ENCODE results near the gene GUCD1.
"Not testable (repeated sequence)": the region's sequence is repeated elsewhere in the genome, so short reads cannot be mapped to it uniquely, and the experiment has no call there.

GUCD1 gene

DNA sequence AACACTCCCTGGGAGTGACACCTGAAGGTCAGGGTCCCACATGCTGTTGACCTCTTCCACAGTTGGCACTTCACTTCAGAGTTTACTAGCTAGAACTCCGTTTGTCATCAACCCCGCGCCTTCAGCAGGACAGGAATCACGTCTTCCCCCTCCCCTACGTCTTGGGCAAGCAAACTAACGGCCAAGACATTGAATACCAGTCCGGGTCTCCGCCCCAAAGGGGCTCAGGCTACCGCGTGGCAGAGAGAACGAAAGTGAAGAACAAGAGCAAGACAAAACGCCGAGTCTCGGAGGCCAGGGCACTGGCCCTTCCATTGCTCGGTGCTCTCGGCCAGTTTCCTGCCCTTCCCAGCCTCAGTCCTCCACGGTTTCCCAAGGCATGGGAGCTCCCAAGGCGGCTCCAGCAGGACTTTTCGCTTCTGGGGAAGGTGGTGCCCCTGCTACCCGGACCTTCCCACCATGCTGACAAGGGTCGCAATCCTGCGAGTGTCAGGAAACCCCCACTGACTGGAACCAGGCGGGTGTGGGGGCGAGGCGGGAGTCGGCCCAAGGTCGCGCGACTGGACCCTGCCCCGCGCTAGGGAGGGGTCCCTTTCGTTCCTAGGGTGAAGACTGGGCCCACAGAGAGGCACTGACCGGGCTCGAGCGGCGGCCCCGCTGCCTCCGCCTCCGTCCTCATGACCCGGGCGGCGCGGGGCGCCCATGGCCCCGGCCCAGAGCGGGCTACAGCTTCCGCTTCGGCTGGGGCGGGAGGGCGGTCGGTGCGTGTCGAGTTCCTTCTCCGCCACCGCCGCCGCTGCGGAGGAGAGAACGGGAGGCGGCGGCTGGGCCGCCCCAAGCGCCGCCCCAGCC lies at the start of gene GUCD1:
Gene GUCD1, minus strand, starts transcription at position 826 of the 852 bp plus-strand sequence. Its CDS starts 147 bp downstream, at position 679.
- peak; percentile 41 for DNase-seq

DNA sequence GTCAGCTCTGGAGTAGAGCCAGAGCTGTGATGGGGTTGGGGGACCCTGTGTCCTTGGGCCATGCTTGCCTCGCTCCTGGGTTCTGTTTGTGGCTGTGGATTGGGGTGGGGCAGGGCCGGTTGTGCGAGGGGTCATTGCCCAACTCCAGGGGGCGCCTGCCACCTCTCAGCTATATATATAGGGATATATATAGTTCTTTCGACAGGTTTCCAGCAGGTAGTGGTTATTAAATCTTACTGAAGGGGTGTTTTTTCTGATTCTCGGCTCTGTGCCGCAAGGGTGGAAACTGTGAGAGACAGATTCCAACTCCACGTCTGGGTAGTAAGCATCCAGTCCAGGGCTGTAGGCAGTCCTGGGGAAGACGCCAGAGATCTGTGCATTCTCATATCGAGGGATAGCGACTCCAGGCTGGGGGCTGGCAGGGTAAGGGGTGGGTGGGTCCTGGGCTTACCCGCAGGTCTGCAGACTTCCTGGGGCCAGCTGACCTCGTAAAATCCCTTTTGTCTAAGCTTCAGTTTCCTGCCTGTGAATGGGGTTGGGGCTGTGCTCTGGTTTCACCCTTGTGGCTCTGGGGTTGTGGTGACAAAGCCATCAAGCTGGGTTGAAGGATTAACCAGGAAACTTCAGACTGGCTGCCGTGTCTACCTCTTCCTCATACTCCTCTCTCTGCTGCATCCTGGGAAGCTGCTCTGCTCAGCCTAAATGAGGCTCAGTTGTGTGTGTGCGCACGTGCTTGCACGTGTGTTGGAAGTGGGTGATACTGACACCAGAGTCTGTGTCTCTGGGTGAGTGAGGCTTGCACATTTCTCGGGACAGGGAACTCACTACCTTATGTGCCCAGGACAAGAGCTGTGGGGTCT lies 49.1 kb upstream of the GUCD1 start:
- DNase-seq: not testable (repeated sequence)

DNA sequence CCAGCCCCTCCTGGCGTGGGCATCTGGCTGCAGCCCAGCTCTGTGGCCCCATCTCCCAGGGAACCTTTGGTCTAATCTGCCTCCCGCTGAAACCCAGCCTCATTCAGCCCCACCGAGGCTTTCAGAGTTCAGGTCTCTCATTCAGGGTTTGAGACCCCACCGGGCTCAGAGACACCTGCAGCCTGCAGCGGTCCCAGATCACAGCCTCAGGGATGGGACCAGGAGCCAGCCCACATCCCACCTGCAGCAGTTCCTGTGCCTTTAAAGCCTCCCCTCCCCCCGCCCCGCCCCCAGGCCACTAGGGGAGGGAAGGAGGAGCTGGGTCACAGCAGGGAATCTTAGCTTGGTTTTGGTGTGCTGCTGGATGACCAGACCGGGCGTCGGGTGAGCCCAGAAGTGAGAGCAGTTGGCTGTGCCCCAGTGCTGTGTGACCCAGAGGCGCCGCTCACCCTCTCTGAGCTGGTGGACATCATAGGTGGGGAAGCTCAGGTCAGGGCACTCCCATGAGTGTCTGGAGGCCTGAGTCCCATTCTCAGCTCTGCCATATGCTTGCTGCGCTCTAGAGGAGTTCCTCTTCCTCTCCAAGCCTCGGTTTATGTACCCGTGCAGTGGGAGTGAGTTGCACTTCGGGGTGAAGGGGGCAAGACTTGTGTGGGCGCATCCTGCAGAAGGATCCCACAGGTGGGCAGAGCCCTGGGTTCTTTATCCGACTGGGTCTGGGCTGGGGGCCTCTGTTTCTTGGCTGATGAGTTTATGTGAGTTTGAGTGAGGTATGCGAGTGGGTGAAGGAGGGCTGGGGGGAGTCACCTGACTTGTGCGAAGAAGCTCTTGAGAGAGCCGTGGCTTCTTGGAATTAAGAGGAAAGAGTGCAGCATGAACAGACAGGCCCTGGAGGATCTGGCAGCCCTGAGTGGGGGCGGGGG lies 48.2 kb upstream of the GUCD1 start, which contains the start of gene GGT1:
Gene GGT1, plus strand, starts transcription at position 347 of the 923 bp plus-strand sequence. CDS start 7,889 bp downstream, outside the sequence.
- not testable (repeated sequence) for DNase-seq

DNA sequence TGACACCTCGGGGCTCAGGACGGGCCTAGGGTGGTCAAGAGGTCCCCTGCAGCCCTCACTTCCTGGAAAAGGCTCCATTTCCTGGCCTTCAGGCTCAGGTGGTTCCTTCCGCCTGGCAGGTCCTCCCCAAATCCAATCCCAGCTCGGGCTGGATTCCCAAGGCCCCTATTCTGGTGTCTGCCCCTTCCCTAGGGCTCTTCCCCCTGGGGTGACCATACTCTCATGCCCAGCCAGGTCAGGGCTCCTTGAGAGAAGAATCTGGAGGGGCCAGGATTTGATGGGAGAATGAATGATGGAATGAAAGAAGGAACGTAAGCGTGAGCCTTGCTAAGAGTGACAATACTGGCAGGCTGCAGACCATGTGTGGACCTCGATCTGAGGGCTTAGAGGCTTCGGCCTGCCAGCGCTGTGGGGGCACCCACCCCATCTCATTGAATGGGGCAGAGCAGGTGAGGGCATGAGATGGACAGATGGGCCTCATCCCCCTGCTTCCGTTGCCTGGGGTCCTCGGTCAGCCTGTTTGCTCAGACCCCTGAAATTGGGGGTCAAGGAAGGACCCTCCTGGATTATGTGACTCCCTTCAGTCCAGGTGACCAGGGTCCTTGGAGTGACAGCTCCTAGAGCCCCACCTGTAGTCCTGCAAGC lies 47.3 kb upstream of the GUCD1 start:
- not testable (repeated sequence) for DNase-seq

DNA sequence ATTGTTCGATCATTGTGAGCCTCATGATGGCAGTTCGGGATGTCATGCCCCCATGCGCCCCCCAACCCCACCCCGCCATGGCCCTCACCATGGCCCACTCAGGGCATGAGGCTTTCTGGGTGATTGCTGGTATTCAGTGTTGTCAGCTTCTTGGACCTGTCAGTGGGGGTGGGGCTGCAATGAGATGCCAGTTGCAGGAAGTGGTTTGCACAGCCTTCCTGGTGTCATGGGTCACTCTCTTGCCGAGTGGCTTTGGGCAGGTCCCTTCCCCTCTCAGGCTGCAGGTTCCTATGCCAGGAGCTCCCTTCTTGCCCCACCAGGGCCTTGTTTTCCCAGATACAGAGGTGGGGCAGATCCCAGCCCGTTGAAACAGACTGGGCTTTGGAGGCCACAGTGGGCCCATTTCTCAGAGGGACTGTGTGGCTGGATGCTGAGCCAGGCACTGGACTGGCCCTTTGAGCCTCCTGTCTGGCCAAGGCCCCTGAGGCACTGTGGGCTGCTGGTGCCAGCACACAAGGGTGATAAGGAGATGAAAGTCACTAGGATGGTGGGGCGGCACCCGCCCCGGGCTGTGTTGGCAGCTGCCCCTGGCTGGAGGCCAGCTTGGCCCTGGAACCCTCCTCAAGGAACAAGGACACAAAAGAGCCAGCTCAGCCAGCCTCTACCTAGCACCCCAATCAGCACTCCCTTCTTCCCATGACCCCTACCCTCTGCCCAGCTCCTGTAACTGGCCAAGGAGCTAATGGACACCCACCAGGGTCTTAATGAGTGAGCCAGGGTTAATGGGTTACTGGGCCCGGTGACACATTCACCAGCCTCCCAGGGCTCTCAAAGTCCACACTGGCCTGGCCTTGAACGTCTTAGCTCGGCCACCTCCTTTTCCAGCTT lies 46.5 kb upstream of the GUCD1 start:
- no peak for DNase-seq

- not testable (repeated sequence) for DNase-seq
These were observed 45.2 kb upstream of the GUCD1 start for GRCh38 chr22:24599958-24600715.

DNA sequence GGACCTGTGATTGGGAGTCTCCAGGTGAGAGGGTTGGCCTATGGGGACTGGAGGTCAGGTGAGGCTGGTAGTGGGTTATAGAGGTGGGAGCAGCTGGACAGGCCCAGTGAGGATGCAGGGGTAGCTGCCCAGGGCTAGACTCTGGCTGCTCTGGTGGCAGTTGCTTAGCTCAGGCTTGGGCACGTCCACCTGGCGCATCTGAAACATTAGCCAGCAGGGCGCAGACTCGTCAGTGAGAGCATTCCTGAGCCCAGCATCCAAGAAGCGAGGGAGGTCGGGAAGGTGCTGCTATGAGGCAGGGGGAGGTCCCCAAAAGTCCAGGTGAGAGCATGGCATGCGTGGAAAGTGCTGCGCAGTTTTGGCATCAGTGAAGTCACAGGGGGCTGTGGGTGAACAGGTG lies 44.6 kb upstream of the GUCD1 start:
- no peak for DNase-seq

- not testable (repeated sequence) for DNase-seq
These were observed 42.1 kb upstream of the GUCD1 start for GRCh38 chr22:24597076-24597475.

DNA sequence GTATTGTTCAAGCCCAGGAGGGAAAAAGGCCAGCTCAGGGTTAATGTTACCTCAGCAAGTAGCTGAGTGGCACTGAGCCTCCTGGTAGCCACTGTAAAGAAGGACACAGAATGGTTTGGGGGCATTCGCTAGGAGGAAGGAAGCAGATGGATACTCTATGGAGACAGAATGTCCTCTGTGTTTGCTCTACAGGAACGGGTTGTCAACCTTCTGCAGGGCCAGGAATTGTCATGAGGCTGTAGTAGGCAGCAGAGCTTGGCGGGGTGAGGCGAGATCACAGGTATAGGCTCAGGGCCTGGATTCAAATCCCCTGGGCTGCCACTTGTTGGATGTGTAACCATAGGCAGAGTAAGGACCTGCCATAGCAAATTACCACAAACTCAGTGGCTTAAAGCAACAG lies 40.9 kb upstream of the GUCD1 start:
- DNase-seq: no peak

GRCh38 chr22:24595228-24595627 lies 40.3 kb upstream of the GUCD1 start:
- no peak for DNase-seq

DNA sequence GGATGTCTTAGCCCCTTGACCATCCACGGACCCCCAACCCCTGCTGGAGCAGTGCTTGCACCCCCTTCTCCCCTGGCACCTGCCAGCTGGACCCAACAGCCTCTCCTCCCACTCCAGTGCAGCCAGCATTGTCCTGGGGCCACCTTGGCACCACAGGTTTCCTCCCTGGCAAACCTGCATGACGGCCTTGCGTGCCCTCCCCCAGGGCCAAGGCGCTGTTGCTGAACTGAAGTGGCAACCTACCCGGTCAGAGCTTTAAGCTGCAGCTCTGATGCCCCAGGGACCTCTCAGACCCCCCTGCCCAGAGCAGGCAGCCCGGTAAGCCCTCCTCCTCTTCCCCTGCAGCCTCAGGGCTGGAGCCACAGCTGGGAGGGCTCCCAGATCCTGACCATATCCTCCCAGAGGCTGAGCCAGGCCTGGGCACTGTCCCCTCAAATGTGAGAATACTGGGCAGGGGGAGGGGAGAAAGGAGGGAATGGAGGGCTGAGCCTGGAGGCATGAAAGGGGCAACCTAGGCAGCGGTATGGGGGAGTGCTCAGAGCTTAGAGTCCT lies 39.7 kb upstream of the GUCD1 start:
- DNase-seq: no peak

GRCh38 chr22:24593836-24594568 lies 39.1 kb upstream of the GUCD1 start:
- no peak for DNase-seq

GRCh38 chr22:24593559-24593835 lies 38.6 kb upstream of the GUCD1 start:
- not testable (repeated sequence) for DNase-seq

DNA sequence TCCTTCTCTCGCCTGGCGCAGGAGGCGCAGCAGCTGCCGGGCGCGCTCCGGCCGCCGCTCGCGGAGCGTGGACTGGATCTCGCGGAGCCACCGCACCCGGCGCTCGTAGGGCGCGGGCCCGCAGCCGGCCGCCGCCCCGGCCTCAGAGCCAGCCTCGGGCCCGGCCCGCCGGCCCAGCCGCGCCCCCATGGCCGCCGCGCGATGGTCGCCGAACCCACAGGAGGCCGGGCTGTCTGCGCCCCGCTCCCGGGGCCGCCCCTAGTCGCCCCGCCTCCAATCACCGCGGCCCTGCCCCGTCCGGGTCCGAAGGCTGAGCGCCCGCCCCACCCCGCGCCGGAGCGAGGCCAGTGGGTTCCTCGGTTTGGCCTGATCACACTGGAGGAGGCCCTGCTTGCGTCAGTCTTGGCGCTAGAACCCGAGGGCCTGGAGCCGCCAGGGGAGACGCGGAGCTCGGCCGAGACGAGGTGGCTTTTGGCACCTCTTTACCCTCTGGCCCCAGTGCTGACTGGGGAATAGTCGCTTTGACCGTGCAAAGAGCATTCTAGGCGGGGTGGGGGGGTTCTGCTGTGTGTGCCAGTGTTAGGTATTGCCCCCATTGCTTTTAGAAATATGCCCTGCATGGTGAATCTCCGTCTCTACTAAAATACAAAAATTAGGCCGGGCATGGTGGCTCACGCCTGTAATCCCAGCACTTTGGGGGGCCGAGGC lies 38.1 kb upstream of the GUCD1 start, which contains the start of gene LRRC75B:
Gene LRRC75B, minus strand, starts transcription at position 223 of the 708 bp plus-strand sequence. Its CDS starts 34 bp downstream, at position 189.
- DNase-seq: no peak

GRCh38 chr22:24592058-24592850 lies 37.3 kb upstream of the GUCD1 start:
- DNase-seq: no peak

DNA sequence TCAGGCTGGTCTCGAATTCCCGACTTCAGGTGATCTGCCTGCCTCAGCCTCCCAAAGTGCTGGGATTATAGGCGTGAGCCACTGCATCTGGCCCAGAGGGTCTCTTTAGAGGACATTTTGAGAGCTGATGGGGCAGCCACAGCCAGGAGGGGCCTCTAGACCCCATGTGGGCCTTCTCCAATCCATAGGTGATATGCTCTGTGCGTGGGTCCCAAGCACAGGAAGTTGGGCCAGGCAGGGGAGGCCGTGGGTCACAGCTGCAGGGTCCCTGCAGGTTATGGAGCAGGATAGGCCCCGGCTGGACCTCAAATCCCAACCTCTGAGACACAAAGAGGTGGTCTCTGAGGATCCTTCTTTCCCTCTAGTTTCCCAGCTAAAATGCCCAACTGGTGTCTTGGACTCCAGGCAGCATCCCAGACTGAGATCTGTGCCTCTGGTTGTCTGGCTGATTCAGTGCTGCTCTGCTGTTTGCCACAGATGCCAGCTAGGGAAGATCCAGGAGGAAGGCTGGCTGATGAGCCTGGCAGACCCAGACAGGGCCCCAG lies 36.4 kb upstream of the GUCD1 start:
- DNase-seq: no peak

GRCh38 chr22:24590596-24591173 lies 35.7 kb upstream of the GUCD1 start:
- no peak for DNase-seq

All from activated CD8-positive, alpha-beta memory T cell treated with anti-CD3 and anti-CD28 coated beads, Interleukin-2, amount 50 U/mL, for 4 hours (primary cell).